Keratinocyte (primary cell): ENCODE results near the gene HSD17B4. TPM values are rescaled to one million over a fixed set of nuclear protein-coding genes. Genes with fewer than 3 reads are reported as not detected.

Experiments used
- DNase-seq: peaks from one replicate; pipeline ENCODE4 v3.0.0-alpha.2; 2011; ENCODE audit warnings: low read depth, missing footprints, low spot score
- FAIRE-seq: peaks from 2 replicates; lab custom pipeline; 2011; peaks lifted over from hg19 to GRCh38; lab: Jason Lieb, UNC
- H2AFZ ChIP-seq: 2 replicates; pipeline ENCODE4 v1.6.0; 2012; ENCODE audit warnings: low read length, control low read depth, inconsistent platforms; ENCODE audit not compliant: control insufficient read depth
- H3K27ac ChIP-seq: 2 replicates; pipeline ENCODE4 v1.5.1; 2011; ENCODE audit warnings: low read length; ENCODE audit not compliant: control insufficient read depth, insufficient read depth
- H3K27me3 ChIP-seq: 3 replicates; pipeline ENCODE4 v1.6.0; 2011; ENCODE audit warnings: low read length; ENCODE audit not compliant: control insufficient read depth, insufficient read depth; ENCODE audit errors: extremely low read depth
- H3K36me3 ChIP-seq, 2 experiments: 2 replicates in 1 of 2; 3 replicates in 1 of 2; pipeline ENCODE4 v1.5.1; 2011; ENCODE audit warnings: low read length in 2 of 2, mild to moderate bottlenecking in 1 of 2; ENCODE audit not compliant: control insufficient read depth in 2 of 2, insufficient read depth in 2 of 2; ENCODE audit errors: extremely low read depth in 1 of 2
- H3K4me1 ChIP-seq: 3 replicates; pipeline ENCODE4 v1.5.1; 2011; ENCODE audit warnings: low read length; ENCODE audit not compliant: control insufficient read depth, insufficient read depth; ENCODE audit errors: extremely low read depth
- H3K4me2 ChIP-seq: 3 replicates; pipeline ENCODE4 v1.6.0; 2011; ENCODE audit warnings: low read depth, low read length; ENCODE audit not compliant: control insufficient read depth, insufficient read depth; ENCODE audit errors: extremely low read depth
- H3K4me3 ChIP-seq, 3 experiments: fragments of 200-600 bp in 1 of 3; sonication (generic) in 1 of 3; 2 replicates in 2 of 3; 3 replicates in 1 of 3; pipeline ENCODE4 v1.5.1; 2011 to 2016; ENCODE audit warnings: low read length in 3 of 3, mild to moderate bottlenecking in 3 of 3, control low read depth in 2 of 3, inconsistent platforms in 1 of 3, low read depth in 1 of 3, mixed read lengths in 1 of 3, mixed run types in 1 of 3, moderate library complexity in 1 of 3; ENCODE audit not compliant: control insufficient read depth in 2 of 3, insufficient read depth in 2 of 3; ENCODE audit errors: extremely low read depth in 1 of 3
- H3K79me2 ChIP-seq: 2 replicates; pipeline ENCODE4 v1.6.0; 2012; ENCODE audit warnings: low read length; ENCODE audit not compliant: control insufficient read depth, insufficient read depth
- H3K9ac ChIP-seq: 3 replicates; pipeline ENCODE4 v1.6.0; 2011; ENCODE audit warnings: low read length; ENCODE audit not compliant: control insufficient read depth, insufficient read depth; ENCODE audit errors: extremely low read depth
- H3K9me1 ChIP-seq: 3 replicates; pipeline ENCODE4 v1.6.0; 2011; ENCODE audit warnings: low read length; ENCODE audit not compliant: control insufficient read depth, insufficient read depth; ENCODE audit errors: extremely low read depth
- H3K9me3 ChIP-seq: 2 replicates; pipeline ENCODE4 v1.5.1; 2012; ENCODE audit warnings: low read depth, low read length; ENCODE audit not compliant: control insufficient read depth
- H4K20me1 ChIP-seq: 3 replicates; pipeline ENCODE4 v1.6.0; 2011; ENCODE audit warnings: low read length; ENCODE audit not compliant: control insufficient read depth, insufficient read depth; ENCODE audit errors: extremely low read depth
- CTCF ChIP-seq, 3 experiments: IDR thresholded peaks in 1 of 3; conservative IDR thresholded peaks in 1 of 3; optimal IDR thresholded peaks in 1 of 3; 2 replicates in 2 of 3; 3 replicates in 1 of 3; pipeline versions ENCODE3 to v1.5.1; 2011; ENCODE audit warnings: low read length in 3 of 3, mild to moderate bottlenecking in 3 of 3, moderate library complexity in 2 of 3, control low read depth in 1 of 3, inconsistent platforms in 1 of 3; ENCODE audit not compliant: insufficient read depth in 2 of 3; ENCODE audit errors: extremely low read depth in 1 of 3
- EZH2 ChIP-seq: IDR thresholded peaks from one replicate; pipeline ENCODE4 v1.6.1; 2012; ENCODE audit warnings: inconsistent platforms, mild to moderate bottlenecking, low read length, moderate library complexity
- dilution Hi-C: fragments of 300-500 bp; cut with MboI; formaldehyde crosslinking; loops from one replicate; pipeline ENCODE4 v1.7.0; 2020; ENCODE audit warnings: low sequenced_read_pairs; ENCODE audit not compliant: extremely low pct_ligation_motif_present
- polyA plus RNA-seq, 5 experiments: library from polyadenylated mRNA; depleted of rRNA in 3 of 5; stranded (reverse) in 3 of 5; stranded (forward) in 1 of 5; unstranded in 1 of 5; fragments of >200 nt; gene quantifications; 1 replicate in 1 of 5; 2 replicates in 3 of 5; 3 replicates in 1 of 5; pipeline versions ENCODE4 v1.2.1 to v1.2.3, GENCODE V29; 2011 to 2012; ENCODE audit warnings: missing spikeins in 2 of 5, low read depth in 1 of 5, low replicate concordance in 1 of 5

Gene HSD17B4
- polyA plus RNA-seq, 1 donor (not counting 4 experiments of a cell fraction or from before 2014, with no cell fraction given), result 154 TPM

GRCh38 chr5:119532637-119533036 is 80.3 kb downstream of the HSD17B4 start:
- Histone ChIP-seq H4K20me1 (no peaks in the 10 kb centered on the region), H3K79me2 (no peaks in the 10 kb centered on the region), H3K27me3 (no peaks in the 10 kb centered on the region), H3K27ac (no peak overlapping the region), H3K4me2 (no peak overlapping the region), H3K4me1 (peaks cover 10% of the 10 kb centered on the region), H3K9ac (no peak overlapping the region), H3K9me1 (no peaks in the 10 kb centered on the region), H3K4me3 (no peak overlapping the region), H2AFZ (no peak overlapping the region), H3K36me3 (peaks cover 0 to 2% of the 10 kb centered on the region in 2 experiments), H3K9me3 (no peaks in the 10 kb centered on the region)
- dilution Hi-C loops, result no loop called here
- no peak for FAIRE-seq
- TF ChIP-seq EZH2 (no peak), CTCF (optimal IDR thresholded peaks at IDR 0.05 in 1 of 3, IDR thresholded peaks at IDR 0.05 in 1 of 3, conservative IDR thresholded peaks at IDR 0.05 in 1 of 3; ENCODE audit: extremely low read depth in 1 of 3, insufficient read depth in 2 of 3, low read length in 3 of 3) (no peak)
- no peak for DNase-seq

- Histone ChIP-seq H3K4me3 (no peak overlapping the region), H3K4me2 (no peak overlapping the region), H3K4me1 (peaks cover 10% of the 10 kb centered on the region), H3K36me3 (peaks cover 0 to 4% of the 10 kb centered on the region in 2 experiments), H3K27ac (peak overlapping the region; percentile 32), H3K27me3 (no peaks in the 10 kb centered on the region), H4K20me1 (no peaks in the 10 kb centered on the region), H3K9me3 (no peaks in the 10 kb centered on the region), H3K9ac (no peak overlapping the region), H3K9me1 (no peaks in the 10 kb centered on the region), H2AFZ (peak overlapping the region; percentile 34), H3K79me2 (no peaks in the 10 kb centered on the region)
- DNase-seq, result peak; percentile 11
- dilution Hi-C loops, result no loop called here
- FAIRE-seq, result peak; percentile 83
- TF ChIP-seq EZH2 (no peak), CTCF (optimal IDR thresholded peaks at IDR 0.05 in 1 of 3, IDR thresholded peaks at IDR 0.05 in 1 of 3, conservative IDR thresholded peaks at IDR 0.05 in 1 of 3; ENCODE audit: extremely low read depth in 1 of 3, insufficient read depth in 2 of 3, low read length in 3 of 3) (no peak)
These were observed 85.4 kb downstream of the HSD17B4 start for GRCh38 chr5:119537704-119538103.
